ENCODE results near the gene SNPH.

DNA sequence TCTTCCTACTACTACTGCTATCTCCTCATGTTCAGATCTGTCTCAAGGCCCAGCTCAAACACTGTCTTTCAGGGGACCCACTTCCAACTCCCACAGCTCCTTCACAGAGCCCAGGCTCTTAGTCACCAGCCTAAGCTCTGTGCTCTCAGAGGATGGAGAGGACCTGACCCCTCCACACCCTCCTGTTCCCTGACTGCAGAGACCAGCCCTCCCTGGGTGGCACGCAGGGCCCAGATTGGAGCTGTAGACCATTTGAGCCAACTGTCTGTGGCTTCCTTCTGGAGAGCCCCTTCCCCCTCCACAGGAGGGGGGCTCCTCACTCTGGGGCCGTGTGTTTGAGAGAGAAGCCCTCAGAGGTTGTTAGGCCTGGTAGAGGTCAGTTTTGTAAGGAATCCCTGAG lies 9.8 kb downstream of the SNPH start:
- TF ChIP-seq CTCF (IDR thresholded peaks at IDR 0.05) (no peak), EZH2 (IDR thresholded peaks at IDR 0.05) (no peak)

All from neural progenitor cell (in vitro differentiated cells).